NCI-H524 treated with DMSO at 0.1 percent for 48 hours (cell line): ENCODE data around the gene CERKL.

ENCODE experiments used
- DNase-seq: peaks from one replicate; lab custom pipeline; 2025; lab: John Stamatoyannopoulos, UW

CERKL gene

GRCh38 chr2:181517685-181518301 is 139.1 kb downstream of the CERKL start:
- no peak for DNase-seq

GRCh38 chr2:181516992-181517391 is 139.9 kb downstream of the CERKL start:
- no peak for DNase-seq

GRCh38 chr2:181515719-181516118 is 141.2 kb downstream of the CERKL start:
- DNase-seq, result no peak

- no peak for DNase-seq
These were observed 156.7 kb downstream of the CERKL start for GRCh38 chr2:181500201-181500600.

- no peak for DNase-seq
These were observed 157.7 kb downstream of the CERKL start for GRCh38 chr2:181499231-181499630.
